Duodenal mucosa (tissue), 2 donors: Measurements from ENCODE around the gene TMEM52.
"Not testable (repeated sequence)": the region's sequence is repeated elsewhere in the genome, so short reads cannot be mapped to it uniquely, and the experiment has no call there.

ENCODE experiments used
- H3K27ac ChIP-seq: one replicate; pipeline ENCODE4 v1.7.0; 2013; ENCODE audit warnings: low read depth, low read length
- H3K27me3 ChIP-seq, 2 donors: one replicate each; pipeline ENCODE4 v1.7.0; 2013; ENCODE audit warnings: low read length in 2 of 2, control low read depth in 1 of 2; ENCODE audit not compliant: insufficient read depth in 2 of 2, control insufficient read depth in 1 of 2
- H3K36me3 ChIP-seq, 2 donors: one replicate each; pipeline ENCODE4 v1.7.0; 2013; ENCODE audit warnings: low read length in 2 of 2, control low read depth in 1 of 2; ENCODE audit not compliant: insufficient read depth in 2 of 2, control insufficient read depth in 1 of 2
- H3K4me1 ChIP-seq, 2 donors: one replicate each; pipeline ENCODE4 v1.7.0; 2013; ENCODE audit warnings: low read length in 2 of 2, control low read depth in 1 of 2; ENCODE audit not compliant: insufficient read depth in 2 of 2, control insufficient read depth in 1 of 2
- H3K4me3 ChIP-seq, 2 donors: one replicate each; pipeline ENCODE4 v1.7.0; 2013; ENCODE audit warnings: low read length in 2 of 2, low read depth in 1 of 2
- H3K9ac ChIP-seq, 2 donors: one replicate each; pipeline ENCODE4 v1.7.0; 2013; ENCODE audit warnings: low read length in 2 of 2, low read depth in 1 of 2
- H3K9me3 ChIP-seq, 2 donors: one replicate each; pipeline ENCODE4 v1.7.0; 2013; ENCODE audit warnings: low read length in 2 of 2, control low read depth in 1 of 2; ENCODE audit not compliant: control insufficient read depth in 1 of 2

TMEM52 gene

GRCh38 chr1:1893291-1893985, 25.6 kb downstream of the TMEM52 start:
- H3K4me3 ChIP-seq = peak overlapping the region; percentile 28 to 29
- peak overlapping the region; percentile 79 for H3K27ac ChIP-seq
- H3K4me1 ChIP-seq = peaks cover 53 to 55% of the 10 kb centered on the region in 2 donors
- H3K27me3 ChIP-seq = no peaks in the 10 kb centered on the region
- H3K36me3 ChIP-seq = no peaks in the 10 kb centered on the region
- H3K9ac ChIP-seq = peak overlapping the region; percentile 60 to 69
- no peaks in the 10 kb centered on the region for H3K9me3 ChIP-seq

GRCh38 chr1:1892763-1893120, 26.3 kb downstream of the TMEM52 start:
- Histone ChIP-seq H3K9me3 (no peaks in the 10 kb centered on the region), H3K27ac (no peak overlapping the region), H3K36me3 (no peaks in the 10 kb centered on the region), H3K4me3 (peak overlapping the region; percentile 76 to 83), H3K27me3 (no peaks in the 10 kb centered on the region), H3K9ac (peak overlapping the region; percentile 81 to 91), H3K4me1 (peaks cover 50 to 55% of the 10 kb centered on the region in 2 donors)

- H3K27ac ChIP-seq = peak overlapping the region; percentile 92
- peak overlapping the region; percentile 81 to 91 for H3K9ac ChIP-seq
- H3K27me3 ChIP-seq = no peaks in the 10 kb centered on the region
- H3K9me3 ChIP-seq = no peaks in the 10 kb centered on the region
- peaks cover 50 to 54% of the 10 kb centered on the region in 2 donors for H3K4me1 ChIP-seq
- no peaks in the 10 kb centered on the region for H3K36me3 ChIP-seq
- peak overlapping the region; percentile 76 to 83 for H3K4me3 ChIP-seq
Measured at GRCh38 chr1:1892079-1892762, 26.9 kb downstream of the TMEM52 start.

- Histone ChIP-seq H3K9me3 (no peaks in the 10 kb centered on the region), H3K27me3 (no peaks in the 10 kb centered on the region), H3K4me1 (peaks cover 50 to 54% of the 10 kb centered on the region in 2 donors), H3K36me3 (no peaks in the 10 kb centered on the region), H3K9ac (peak overlapping the region; percentile 81 to 91), H3K27ac (peak overlapping the region; percentile 92), H3K4me3 (peak overlapping the region; percentile 76 to 83)
Measured at GRCh38 chr1:1891349-1892078, 27.6 kb downstream of the TMEM52 start.

- Histone ChIP-seq H3K27me3 (no peaks in the 10 kb centered on the region), H3K36me3 (no peaks in the 10 kb centered on the region), H3K9ac (peak within 1 kb of the TSS; percentile 81 to 91), H3K27ac (peak within 1 kb of the TSS; percentile 92), H3K4me3 (peak within 1 kb of the TSS; percentile 80 to 83), H3K4me1 (peaks cover 45 to 52% of the 10 kb centered on the region in 2 donors), H3K9me3 (no peaks in the 10 kb centered on the region)
Measured at GRCh38 chr1:1890506-1891348, 28.4 kb downstream of the TMEM52 start, which contains the start of gene GNB1. Gene GNB1 (minus strand): TSS chr1:1891087. CDS start chr1:1825453, 65,634 bp downstream.

- peak overlapping the region; percentile 56 for H3K27ac ChIP-seq
- H3K27me3 ChIP-seq = no peaks in the 10 kb centered on the region
- H3K9me3 ChIP-seq = no peaks in the 10 kb centered on the region
- H3K36me3 ChIP-seq = no peaks in the 10 kb centered on the region
- H3K4me3 ChIP-seq = peak overlapping the region; percentile 78 to 80
- peak overlapping the region; percentile 63 to 80 for H3K9ac ChIP-seq
- peaks cover 37 to 45% of the 10 kb centered on the region in 2 donors for H3K4me1 ChIP-seq
Measured at GRCh38 chr1:1889847-1890505, 29.1 kb downstream of the TMEM52 start.

- Histone ChIP-seq H3K27me3 (no peaks in the 10 kb centered on the region), H3K9ac (peak overlapping the region; percentile 63 to 80), H3K9me3 (no peaks in the 10 kb centered on the region), H3K27ac (no peak overlapping the region), H3K36me3 (no peaks in the 10 kb centered on the region), H3K4me1 (peaks cover 39 to 42% of the 10 kb centered on the region in 2 donors), H3K4me3 (peak overlapping the region; percentile 78 to 80)
Measured at GRCh38 chr1:1889090-1889750, 29.9 kb downstream of the TMEM52 start.

GRCh38 chr1:1883890-1884289, 35.2 kb downstream of the TMEM52 start:
- H3K27ac ChIP-seq, H3K4me3 ChIP-seq, H3K36me3 ChIP-seq, H3K9me3 ChIP-seq, H3K9ac ChIP-seq, H3K27me3 ChIP-seq: not testable (repeated sequence)
- peaks cover 49 to 51% of the 10 kb centered on the region in 2 donors for H3K4me1 ChIP-seq
